DOHH2 (cell line): Measurements from ENCODE around the gene FABP3.

ENCODE experiments used
- CTCF ChIP-seq: fragments of 200-600 bp; sonication (generic); IDR thresholded peaks from one replicate; pipeline ENCODE4 v1.5.1; 2014; ENCODE audit warnings: antibody characterized with exemption, mild to moderate bottlenecking, low read depth, low read length; ENCODE audit not compliant: poor library complexity, severe bottlenecking
- EZH2phosphoT487 ChIP-seq: fragments of 200-600 bp; sonication (generic); IDR thresholded peaks from 2 replicates; pipeline ENCODE4 v1.6.1; 2017; ENCODE audit warnings: borderline replicate concordance, mild to moderate bottlenecking, antibody characterized with exemption, low read length, moderate library complexity, mixed read lengths

GRCh38 chr1:31344503-31344902, 28.4 kb downstream of the FABP3 start:
- no peak for TF ChIP-seq CTCF
- no peak for TF ChIP-seq EZH2phosphoT487
